HG03571 (cell line): ENCODE measurements around the gene DLGAP1.
"Not testable (repeated sequence)": the region's sequence is repeated elsewhere in the genome, so short reads cannot be mapped to it uniquely, and the experiment has no call there.

Experiments
- ATAC-seq: cut with Tn5 transposase; IDR thresholded peaks from one replicate; pipeline ENCODE4 v1.9.1; 2021; ENCODE audit not compliant: unreplicated experiment

Gene DLGAP1

DNA sequence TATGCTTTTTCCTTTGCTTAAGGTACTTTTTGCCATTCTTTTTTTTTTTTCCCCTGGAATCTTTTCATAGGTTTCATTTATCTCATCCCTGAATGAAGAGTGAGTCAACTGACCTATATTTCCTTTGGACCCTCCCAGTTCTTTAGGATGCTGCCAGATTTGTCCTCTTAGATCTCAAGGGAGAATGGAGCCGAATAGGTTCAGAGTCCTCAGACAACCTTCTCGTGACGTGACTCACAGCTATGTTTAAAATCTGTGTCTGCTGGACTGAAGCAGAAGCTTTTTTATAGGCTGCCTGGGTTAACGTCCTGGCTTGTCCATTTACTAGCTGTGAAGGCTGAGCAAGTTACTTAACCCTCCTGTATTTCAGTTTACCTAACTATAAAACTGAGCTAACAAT lies 358.6 kb downstream of the DLGAP1 start:
- no peak for ATAC-seq

DNA sequence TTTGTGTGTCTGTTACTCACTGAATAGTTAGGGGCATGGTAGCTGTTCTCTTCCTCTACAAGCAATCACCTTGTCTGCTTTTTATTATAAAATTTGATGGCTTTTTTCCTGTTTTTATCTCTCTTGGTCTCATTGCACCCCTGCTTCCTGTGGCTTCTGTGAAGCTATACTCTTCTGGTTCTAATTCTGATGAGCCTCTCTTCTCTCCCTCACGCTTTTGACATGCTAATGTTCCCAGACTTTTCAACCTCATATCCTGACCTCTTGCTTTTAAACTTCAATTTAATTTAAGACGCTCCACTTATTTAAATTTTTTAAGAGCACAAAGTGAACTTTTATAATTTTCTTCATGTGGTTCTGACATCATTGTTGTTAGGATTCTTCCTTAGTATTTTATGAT lies 361.4 kb downstream of the DLGAP1 start:
- ATAC-seq: no peak

- ATAC-seq: no peak
These were observed 370.7 kb downstream of the DLGAP1 start for GRCh38 chr18:4084382-4084900.

- no peak for ATAC-seq
These were observed 376.9 kb downstream of the DLGAP1 start for GRCh38 chr18:4078246-4078645.

DNA sequence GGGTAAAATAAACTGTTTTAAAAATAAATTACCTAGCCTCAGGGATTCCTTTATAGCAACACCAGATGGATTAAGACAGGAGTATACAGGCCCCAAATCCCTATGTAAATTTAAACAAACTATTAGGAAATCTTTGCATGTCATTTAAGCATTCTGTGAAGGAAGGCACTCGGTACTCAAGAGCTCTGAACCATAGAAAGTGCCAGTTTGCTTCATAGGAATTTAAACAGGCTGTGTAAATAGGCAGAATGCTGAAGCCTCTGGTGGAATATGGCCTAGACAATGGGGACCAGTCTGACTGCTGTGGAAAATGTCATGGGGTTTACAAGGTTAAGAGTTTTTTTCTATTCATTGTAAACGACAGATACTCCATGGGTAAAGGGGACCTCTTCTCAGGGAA lies 377.4 kb downstream of the DLGAP1 start:
- no peak for ATAC-seq

- ATAC-seq: no peak
These were observed 377.9 kb downstream of the DLGAP1 start for GRCh38 chr18:4077204-4077603.

- no peak for ATAC-seq
These were observed 380.5 kb downstream of the DLGAP1 start for GRCh38 chr18:4074647-4075046.

DNA sequence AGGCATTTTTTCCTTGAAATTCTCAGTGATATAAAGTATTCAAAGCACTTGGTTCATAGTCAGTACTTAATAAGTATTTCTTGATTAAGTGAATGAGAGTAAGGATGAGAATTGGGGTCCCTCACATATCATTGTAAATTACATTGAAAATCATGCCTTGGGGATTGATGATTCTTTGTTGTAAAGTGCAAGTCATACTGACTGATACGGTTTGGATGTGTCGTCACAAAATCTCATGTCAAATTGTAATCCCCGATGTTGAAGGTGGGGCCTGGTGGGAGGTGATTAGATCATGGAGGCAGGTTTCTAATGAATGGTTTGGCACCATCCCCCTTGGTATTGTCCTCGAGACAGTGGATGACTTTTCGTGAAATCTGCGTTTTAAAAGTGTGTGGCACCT lies 385.9 kb downstream of the DLGAP1 start:
- ATAC-seq: no peak

DNA sequence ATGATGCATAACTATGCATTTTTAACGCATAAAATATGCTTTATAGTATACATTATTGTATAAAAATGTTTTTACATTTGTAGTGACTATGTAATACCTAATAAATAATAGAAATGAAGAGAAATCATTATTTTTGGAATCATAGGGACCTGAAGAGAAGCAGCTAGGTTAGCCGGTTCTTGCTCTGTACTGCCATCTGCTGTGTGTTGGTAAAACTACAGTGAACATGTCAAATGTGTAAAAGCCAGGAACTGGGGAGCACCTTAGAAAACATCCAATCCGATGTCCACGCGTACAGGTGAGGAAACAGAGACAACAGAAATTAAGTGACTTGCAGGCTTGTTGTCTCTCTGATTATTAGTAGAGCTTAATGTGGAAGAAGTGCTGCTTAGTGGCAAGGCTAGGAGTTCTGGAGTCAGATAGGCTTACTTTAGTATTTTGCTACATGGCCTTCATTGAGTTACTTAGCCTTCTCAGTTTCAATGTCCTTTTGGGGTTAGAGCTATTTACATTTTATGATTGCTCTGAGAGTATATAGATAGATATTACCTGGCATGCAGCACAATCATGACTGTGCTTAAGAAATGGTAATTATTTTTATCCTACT lies 386.5 kb downstream of the DLGAP1 start:
- ATAC-seq: no peak

- ATAC-seq: no peak
These were observed 391.6 kb downstream of the DLGAP1 start for GRCh38 chr18:4063545-4063944.

- ATAC-seq: no peak
These were observed 394.5 kb downstream of the DLGAP1 start for GRCh38 chr18:4060427-4061281.

DNA sequence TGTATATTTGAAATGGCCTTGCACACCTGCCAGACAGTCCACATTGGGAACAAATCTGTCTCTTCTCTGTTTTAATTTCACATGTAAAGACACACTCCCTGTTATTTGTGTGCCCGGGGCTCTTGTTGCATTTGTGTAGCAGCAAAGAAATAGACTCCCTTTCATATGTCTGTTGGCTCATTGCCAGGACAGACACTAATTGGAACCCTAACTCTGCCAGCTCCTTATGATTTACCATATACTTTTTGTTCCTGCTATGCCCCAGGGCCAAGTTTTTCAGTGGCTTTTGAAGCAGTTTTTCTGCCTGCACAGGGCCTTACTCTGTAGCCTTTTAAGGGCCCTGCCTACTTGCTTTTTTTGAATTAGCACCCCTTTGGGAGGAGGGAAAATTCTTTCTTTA lies 396.9 kb downstream of the DLGAP1 start:
- no peak for ATAC-seq

DNA sequence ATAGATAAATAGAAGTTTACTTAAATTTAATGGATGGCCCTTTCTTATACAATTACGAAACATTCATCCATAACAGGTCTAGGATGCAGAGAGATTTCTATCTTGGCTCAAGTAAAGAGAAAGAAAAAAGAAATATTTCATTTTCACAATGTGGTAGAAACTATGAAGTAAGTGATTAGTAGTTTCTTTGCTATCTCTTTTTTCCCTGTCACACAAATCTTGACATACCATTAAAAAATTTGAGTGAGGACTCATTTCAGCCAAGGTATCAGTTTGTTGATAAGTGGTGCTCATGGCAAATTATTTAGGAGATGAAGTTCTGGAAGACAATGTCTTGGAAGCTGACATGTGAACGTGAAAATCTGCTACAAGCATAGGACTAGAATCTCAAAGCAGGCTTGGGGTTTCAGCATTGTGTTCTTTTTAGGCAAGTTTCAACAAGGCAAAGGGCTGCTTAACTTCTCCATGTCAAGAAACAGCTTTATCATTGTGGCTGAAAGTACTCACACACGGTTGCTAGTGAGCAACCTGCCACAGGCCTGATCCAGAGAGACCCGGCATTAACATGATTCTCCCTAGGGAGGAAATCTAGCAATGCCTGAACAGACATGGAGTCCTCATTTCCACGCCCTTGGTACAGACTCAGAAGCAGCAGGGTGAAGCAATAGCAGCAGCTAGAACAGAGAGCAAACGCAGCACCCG lies 414.6 kb downstream of the DLGAP1 start:
- ATAC-seq: no peak

DNA sequence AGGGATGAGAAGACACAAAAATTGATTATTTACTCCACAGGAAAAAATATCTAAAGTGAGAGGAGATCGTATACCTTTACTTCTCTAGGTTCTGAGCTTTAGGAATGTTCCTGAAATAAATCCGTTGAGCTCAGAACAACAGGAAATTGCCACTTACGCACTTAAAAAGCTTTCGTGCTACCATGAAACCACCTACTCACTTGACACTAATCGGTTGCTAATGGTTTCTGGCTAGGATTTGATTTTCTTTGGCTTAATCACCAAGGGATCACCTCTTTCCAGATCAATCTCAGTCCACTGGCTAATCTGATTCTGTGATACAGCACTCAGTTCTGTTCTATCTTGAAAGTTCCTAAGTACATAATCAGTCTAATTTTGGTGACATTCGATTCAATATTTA lies 419.6 kb downstream of the DLGAP1 start:
- no peak for ATAC-seq

DNA sequence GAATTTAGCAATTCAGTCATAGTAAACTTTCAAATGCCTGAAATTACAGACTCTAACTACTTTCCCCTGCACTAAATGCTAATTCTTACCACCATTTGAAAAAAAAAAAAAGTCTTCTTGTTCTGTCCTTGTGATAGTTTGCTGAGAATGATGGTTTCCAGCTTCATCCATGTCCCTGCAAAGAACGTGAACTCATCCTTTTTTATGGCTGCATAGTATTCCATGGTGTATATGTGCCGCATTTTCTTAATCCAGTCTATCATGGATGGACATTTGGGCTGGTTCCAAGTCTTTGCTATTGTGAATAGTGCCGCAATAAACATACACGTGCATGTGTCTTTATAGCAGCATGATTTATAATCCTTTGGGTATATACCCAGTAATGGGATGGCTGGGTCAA lies 420.3 kb downstream of the DLGAP1 start:
- ATAC-seq: not testable (repeated sequence)

DNA sequence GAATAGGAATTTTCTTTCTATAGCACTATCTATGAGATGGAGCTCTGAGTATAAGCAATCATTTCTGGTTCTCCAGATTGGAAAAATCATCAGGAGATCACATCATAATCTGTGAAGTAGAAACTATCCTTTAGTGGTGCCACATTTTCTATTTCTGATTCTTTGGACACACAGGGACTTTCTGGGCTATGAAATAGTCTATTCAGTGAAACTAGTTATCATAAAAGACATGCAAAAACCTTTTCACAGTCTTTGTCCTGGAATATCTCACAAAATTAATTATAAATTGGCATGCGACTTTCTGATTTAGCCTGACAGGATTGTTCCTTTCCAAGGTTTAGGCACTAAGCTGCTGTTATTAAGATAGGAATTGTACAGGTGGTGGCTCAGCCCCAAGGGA lies 428.6 kb downstream of the DLGAP1 start:
- ATAC-seq: no peak

GRCh38 chr18:4024702-4025101 lies 430.4 kb downstream of the DLGAP1 start:
- no peak for ATAC-seq

DNA sequence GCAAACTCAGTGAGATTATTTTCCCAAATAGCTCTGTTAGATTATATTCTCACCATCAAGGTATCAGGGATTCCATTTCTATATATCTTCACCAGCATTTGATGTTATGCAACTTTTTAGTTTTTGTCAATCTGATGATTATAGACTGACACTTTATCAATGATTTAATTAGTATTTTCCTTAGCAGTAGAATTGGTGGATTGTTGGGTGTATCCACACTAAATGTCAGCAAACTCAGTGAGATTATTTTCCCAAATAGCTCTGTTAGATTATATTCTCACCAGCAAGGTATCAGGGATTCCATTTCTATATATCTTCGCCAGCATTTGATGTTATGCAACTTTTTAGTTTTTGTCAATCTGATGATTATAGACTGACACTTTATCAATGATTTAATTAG lies 432.4 kb downstream of the DLGAP1 start:
- not testable (repeated sequence) for ATAC-seq

DNA sequence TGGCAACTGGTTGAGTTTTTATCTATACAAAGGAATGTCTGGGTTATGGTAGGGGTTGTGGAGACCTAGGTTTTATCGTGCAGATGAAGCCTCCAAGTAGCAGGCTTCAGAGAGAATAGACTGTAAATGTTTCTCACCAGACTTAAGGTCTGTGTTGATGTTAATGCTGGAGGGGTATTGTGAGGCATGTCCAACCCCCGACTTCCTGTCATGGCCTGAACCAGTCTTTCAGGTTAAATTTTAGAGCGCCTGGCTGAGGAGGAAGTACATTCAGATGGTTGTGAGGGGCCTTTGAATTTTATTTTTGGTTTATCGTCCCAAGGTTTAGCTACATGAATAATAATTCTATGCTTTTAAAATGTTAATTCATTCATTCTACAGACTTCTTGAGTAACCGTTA lies 435.1 kb downstream of the DLGAP1 start:
- no peak for ATAC-seq

- ATAC-seq: no peak
These were observed 437.6 kb downstream of the DLGAP1 start for GRCh38 chr18:4017480-4017879.

- no peak for ATAC-seq
These were observed 438.6 kb downstream of the DLGAP1 start for GRCh38 chr18:4016391-4017049.
